CD4-positive, alpha-beta T cell treated with Interleukin-12 subunit alpha and Interleukin-12 subunit beta, for 1 hour (primary cell): ENCODE results near the gene LPIN2.
"Not testable (repeated sequence)": the region's sequence is repeated elsewhere in the genome, so short reads cannot be mapped to it uniquely, and the experiment has no call there.

Source experiments
- DNase-seq: peaks from one replicate; pipeline ENCODE4 v3.0.0-alpha.2; 2020

The LPIN2 gene

DNA sequence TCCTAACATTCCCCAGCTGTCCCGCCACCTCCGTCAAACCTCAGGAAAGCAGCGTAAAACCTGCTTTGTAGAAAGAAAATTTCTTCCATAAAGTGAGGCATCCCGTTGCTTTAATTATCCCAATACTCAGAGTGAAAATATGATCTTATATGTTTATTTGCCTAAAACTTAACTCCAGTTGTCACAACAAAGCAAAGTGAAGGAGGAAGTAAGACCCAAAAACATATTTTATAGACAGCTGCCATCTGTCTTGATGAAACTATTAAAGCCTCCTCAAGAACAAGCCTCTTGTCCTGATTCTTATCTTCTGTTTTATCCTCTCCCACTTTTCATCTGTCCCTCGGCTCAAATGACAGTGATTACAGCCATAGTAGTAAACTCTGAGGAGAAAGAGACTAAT lies 28.9 kb upstream of the LPIN2 start:
- no peak for DNase-seq

DNA sequence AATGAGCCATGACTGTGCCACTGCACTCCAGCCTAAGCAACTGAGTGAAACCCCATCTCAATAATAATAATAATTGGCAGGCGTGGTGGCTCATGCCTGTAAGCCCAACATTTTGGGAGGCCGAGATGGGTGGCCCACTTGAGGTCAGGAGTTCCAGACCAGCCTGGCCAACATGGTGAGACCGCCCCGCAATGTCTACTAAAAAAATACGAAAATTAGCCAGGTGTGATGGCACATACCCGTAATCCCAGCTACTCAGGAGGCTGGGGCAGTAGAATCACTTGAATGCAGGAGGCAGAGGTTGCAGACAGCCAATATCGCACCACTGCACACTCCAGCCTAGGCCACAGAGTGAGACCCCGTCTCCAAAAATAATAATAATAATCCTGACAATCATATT lies 27.9 kb upstream of the LPIN2 start:
- DNase-seq: no peak

DNA sequence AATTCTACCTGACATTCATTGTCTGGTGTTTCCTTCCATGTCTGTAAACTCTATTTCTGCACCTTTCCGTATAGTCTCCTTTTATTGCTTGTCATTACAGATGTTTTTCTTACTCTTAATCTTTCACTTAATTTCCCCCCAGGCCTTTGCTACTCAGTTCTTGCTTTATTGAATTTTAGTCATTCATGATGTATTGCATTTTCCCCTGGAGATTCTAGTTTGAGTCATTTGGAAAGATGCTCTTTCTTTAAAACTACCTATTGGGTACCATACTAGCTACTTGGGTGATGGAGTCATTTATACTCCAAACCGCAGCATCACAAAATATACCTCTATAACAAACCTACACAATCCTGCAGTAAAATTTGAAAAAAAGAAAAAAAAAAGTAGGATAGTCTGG lies 27.2 kb upstream of the LPIN2 start:
- no peak for DNase-seq

DNA sequence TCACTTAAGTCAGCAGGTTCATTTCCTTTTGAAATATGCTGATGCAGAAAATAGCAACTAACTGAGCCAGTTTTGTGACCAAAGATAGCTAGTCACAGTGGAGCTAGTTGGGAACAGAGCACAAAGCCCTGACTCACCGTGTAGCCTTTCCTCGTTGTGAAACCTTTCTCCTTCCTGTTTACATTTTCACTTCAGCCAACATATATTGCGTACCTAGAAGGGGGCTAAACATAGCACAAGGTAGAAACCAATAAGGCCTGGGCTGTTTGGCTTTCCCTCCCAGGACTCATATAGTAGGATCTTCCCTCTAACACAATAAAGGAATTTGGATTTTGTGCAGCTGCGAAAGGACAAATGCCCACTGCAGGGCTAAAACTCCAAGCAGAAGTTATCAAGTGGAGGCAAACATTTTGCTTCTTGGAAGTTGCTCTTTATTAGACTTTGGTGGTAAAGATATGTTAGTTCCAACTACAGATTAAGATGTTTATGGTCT lies 24.5 kb upstream of the LPIN2 start:
- peak; percentile 24 for DNase-seq

DNA sequence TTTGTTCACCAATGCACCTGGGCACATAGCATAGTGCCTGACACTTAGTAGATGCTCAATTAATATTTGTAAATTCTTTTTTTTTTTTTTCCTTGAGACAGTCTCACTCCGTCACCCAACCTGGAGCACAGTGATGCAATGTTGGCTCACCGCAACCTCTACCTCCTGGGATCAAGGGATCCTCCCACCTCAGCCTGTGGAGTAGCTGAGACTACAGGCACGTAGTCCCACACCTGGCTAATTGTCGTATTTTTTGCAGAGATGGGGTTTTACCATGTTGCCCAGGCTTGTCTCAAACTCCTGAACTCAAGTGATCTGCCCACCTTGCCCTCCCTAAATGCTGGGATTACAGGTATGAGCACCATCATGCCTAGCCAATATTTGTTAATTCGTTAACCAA lies 23.2 kb upstream of the LPIN2 start:
- DNase-seq: no peak

DNA sequence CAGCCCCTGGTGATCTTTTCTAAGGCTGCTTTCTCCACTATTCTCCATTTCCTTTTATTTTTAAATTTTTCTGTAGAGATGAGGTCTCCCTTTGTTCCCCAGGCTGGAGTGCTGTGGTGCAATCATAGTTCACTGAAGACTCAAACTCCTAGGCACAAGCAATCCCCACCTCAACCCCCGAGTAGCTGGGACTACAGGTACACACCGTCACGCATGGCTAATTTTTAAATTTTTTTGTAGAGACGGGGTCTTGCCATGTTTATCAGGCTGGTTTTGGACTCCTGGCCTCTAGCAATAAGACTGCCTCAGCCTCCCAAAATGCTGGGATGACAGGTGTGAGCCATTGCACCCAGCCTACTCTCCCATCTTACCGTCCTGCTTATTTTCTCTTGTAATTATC lies 22.7 kb upstream of the LPIN2 start:
- DNase-seq: no peak

DNA sequence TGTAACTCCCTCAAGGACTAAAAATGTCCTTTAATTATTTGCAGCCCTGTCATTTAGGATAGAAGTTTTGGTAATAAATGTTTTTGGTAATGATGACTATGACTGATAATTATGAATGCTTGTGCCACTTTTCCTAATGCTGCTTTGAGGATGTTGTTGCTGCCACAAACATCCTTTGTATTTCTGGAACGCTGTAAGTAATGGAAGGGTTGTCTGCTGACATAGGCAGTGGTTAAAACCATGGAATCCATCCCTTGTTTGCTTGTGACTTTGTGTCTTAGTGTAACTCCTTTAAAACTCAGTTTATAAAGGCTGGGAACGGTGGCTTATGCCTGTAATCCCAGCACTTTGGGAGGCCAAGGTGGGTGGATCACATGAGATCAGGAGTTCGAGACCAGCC lies 19.8 kb upstream of the LPIN2 start:
- no peak for DNase-seq

DNA sequence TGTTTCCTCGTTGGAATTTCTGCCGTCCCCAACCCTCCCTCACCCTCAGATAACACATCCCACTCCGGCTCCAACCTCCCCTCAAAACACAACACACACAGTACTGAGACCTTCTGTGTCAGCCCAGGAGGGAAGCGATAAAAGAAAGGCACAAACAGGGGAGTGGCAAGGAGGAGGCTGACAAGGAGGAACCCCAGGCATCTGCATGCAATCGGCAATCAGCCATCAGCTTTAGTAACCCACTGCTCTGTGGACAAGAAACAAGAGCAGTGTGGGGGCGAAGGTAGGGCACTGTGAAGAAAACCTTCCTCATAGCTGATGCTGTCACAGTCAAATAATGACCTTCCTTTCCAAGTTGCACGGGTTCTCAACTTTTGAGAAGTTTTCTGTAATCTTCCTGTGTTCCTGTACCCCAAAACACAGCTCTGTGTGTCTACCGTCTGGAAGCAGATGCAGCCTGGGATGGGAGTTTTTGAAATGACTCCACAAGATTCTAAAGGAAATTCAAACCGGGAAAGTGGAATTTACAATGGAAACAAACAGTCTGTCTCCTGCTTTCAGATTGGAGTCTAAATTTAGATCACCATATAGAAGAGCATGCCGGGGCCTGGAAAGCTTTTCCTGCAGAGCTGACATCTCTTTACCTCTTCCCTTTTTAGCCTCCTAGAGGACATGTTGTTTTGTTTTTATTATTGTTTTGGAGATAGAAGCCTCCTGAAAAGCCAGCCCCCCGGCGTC lies 16.4 kb upstream of the LPIN2 start:
- DNase-seq: no peak

DNA sequence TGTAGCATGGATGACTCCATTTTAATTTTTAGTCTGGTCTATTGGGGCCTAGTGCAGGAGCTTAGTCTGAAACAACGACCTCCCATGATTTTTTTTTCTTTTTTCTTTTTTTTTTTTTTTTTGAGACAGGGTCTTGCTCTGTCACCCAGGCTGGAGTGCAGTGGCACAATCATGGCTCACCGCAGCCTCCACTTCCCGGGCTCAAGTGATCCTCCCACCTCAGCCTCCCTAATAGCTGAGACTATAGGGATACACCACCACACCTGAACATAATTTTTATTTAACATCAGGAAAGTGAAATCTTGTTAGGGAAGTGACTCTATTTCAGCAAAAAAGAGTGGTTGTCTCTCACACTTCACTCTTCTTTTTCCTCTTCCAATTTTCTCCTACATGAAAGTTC lies 15.2 kb upstream of the LPIN2 start:
- DNase-seq: not testable (repeated sequence)

DNA sequence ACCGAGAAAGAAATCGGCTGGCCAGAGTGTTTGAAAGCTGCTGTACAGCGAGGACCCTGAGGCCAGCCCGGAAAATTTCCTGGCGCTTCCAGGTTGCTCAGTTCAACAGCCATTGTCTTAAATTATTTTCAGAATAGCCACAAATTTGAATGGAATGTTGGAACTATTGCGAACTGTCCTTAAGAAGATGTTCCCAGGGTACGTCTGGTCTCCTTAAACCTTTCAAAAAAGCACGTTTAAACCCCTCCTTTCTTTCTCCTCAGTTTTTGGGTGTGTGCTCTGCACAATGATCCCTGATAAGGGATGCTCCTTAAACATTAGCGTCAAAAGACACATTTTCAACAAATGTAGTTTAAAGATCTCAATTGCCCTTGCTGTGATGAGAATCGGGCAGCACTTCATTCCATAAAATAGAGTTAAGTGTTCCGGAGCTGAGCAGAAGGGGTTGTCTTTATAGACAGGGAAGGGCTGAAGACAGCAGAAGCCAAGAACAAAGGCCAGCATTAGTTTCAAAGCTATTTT lies 14.5 kb upstream of the LPIN2 start:
- no peak for DNase-seq

DNA sequence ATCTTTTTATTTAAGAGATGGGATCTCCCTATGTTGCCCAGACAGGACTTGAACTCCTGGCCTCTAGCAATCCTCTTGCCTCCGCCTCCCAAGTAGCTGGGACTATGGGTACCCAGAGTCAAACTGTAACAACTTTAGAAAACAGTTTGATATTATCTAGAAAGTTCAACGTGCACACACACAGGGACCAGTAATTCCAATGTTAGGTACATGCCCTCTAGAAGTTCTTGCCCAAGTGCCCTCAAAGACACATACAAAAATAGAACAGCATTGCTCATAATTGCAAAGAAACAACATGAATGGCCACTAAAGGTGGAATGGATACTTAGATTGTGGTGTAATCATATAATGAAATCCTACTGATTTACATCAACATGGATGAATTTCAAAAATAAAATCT lies 12.6 kb upstream of the LPIN2 start:
- DNase-seq: no peak

DNA sequence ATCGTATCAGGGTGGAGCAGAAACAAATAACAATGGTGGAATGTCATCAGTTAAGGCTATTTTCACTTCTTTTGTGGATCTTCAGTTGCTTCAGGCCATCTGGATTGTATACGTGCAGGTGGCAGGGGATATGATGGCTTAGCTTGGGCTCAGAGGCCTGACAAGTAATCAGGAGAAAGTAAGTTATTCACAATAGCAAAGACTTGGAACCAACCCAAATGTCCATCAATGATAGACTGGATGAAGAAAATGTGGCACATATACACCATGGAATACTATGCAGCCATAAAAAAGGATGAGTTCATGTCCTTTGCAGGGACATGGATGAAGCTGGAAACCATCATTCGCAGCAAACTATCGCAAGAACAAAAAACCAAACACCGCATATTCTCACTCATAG lies 10.7 kb upstream of the LPIN2 start:
- DNase-seq: not testable (repeated sequence)

DNA sequence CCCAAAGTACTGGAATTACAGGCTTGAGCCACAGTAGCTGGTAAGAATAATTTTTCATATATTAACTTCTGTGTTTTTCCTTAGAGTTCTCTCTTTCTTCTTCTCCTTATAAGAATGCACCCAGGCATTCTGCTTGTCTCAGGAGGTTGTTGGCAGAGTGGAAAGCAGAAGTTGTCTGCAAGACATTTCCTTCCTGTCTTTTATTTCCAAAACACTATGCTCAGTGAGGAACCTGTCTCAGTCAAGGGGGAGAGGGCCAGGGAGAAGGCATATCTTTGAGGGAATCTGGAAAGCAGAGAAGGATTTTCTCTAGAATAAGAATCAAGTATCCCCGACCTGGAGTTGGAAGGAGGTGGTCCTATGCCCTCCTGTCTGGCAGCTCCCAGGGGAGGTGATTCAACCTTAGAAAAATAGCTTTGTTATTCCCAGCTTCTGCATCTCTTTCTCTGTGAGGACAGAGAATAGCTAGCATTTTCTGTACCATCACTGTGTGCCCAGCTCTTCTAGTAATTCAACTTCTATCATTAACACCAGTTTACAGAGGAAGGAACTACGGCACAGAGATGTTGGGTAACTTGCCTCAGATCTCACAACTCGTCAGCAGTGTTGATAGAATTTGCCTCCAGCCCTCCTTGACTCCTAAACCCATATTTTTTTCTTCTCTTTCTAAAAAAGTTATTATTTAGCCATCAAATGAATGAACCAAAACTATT lies 3.8 kb upstream of the LPIN2 start:
- DNase-seq: no peak

DNA sequence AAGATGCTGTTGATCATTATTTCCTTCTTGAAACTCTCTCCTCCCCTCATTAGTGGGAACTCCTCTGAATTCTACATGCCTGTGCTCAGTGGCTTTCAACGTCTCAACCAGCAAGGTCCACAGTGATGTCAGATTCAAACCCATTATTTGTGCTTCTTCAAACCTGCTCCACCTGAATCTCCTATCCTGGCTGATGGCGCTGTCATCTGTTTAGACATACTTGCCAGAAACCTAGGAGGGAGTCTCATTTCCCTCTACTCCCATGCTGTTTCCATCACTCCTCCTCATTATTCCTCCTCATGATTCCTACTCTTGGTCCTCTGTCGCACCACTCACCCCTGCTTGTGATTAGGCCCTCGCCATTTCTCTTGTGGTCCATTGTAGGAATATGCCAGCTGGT lies 2.9 kb upstream of the LPIN2 start:
- no peak for DNase-seq

DNA sequence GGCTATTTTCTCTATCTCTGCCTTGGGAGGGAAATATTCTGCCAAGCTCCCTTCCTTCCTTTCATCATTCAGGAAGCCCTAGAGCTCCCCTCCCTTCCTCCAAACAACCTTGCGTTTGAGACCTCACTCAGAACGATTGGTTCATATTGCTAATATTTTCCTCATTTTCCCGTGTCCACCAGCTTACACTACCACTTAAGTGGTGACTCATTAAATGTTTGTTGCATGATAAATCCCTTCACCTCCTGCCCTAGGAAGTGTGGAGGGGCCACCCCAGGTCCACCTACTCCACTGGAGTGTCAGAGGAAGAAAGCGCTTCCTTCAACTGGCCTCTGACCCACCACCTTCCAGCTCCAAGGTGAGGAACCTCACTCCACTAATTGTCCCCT lies 2.3 kb upstream of the LPIN2 start:
- no peak for DNase-seq

DNA sequence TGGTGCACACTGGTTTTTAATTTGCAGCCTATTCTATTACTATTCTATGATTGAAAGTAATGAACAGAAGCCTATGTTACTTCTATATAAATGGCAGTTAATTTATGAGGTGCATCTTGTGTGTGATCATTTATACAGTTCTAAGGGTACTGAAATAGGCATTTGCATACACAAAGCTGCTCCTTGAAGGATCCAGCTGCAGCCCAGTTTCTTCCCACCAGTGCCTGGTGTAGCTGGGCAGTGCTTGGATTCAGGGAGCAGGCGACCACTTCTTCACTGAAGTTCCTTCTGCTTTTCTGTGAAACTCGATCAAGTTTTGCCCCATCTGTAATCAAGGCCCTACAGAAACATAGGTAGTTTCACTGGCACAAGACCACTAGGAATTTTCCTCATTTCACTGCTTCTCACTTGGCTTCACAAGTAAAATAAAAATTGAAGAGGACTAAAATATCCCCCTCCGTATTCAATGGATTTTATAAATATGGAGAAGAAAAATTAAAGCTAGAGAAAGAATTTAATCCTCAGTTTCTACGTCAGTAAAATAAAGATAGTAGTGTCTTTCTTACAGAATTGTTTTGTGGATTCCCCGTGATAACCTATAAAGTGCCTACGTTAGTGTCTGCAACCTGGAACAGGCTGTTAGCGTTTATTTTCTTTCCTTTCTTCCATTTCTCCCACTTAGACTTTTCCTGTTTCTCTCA lies 1.7 kb upstream of the LPIN2 start:
- DNase-seq: no peak

DNA sequence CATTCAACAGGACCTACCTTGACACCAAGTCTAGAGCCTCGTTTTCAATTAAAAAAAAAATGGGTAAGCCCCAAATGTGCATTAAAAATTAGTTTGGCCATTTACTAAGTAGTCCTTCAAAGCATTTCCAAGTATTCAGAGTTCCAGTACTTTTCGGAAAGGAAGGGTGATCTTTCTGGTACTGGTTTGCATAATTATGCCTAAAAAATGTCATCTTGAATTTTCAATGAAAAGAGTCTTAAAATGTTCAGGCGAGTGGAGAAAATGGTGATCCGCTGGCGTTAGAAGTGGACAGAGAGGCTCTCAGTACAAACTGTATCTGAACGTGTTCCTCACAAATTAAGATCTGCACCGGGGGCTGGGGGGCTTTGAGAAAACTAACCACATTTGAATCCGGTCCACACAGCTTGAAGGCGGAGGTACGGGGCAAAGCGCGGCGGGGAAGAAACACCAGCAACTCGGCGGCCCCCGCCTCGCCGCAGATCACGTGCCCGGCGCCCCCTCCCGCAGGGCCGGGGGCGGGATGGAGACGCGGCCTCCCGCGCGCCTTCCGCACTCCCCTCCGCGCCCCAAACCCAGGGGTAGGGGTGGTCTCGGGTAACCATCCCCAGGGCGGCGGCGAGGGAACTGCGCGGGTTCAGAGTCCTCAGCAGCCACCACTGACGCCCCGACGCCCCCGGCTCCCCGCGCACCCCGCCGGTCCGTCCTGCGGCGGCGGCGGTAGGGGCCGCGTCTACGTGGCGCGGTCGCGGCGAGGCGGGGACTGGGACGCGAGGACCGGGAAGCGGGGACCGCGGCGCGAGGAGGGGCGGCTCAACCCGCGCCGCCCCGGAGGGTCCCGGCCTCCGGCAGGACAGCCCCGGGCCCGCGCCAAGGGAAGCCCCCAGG lies 564 bp downstream of the LPIN2 start:
- peak; percentile 64 for DNase-seq

DNA sequence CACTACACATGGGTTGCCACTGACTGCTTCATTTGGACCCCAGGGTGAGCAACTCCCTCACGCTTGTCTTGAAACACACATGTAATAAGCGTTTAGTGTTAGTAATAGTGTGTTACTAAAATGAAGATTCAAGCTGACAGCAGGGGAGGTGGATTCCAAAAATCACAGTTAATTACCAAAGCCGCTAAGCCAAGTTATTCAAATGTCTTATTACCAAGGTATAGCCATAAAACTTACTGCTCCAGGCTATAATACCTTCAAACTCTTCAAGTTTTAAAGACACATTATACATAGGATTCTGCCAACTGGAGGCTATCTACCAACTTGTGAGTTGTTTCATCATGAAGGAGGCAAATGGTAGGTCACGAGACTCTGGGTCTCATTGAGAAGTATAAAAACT lies 2.9 kb downstream of the LPIN2 start:
- no peak for DNase-seq

DNA sequence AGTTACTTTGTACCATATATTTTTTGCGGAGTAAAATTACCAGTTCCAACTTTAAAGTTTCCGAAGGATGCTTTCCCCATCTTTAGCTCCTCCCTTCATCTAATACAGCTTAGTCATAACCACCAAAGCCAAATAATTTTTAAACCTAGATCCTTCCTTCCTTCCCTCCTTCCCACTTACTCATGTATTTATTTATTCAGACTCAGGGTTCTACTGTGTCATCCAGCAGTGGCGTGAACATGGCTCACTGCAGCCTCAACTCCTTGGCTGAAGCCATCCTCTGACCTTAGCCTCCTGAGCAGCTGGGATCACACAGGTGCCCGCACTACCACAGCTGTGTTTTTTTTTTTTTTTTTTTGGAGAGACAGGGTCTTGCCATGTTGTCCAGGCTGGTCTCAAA lies 4.4 kb downstream of the LPIN2 start:
- no peak for DNase-seq

DNA sequence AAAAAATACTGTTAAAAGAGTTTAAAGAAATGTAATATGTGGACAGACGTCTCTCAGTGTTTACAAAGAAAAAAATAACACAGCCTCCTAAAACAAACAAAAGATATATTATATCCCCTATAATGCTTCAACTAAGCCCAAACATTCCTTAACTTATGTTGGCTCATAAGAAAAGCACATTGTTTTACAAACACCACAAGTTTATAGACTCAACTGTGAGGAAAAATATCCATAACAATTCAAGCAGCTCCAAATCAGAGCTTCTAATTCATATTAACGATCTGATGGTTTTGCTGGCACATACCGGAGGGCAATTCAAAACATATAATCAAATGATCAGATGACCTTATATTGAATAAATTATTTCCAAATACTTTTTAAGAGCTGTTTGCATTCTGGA lies 5.5 kb downstream of the LPIN2 start:
- DNase-seq: no peak

DNA sequence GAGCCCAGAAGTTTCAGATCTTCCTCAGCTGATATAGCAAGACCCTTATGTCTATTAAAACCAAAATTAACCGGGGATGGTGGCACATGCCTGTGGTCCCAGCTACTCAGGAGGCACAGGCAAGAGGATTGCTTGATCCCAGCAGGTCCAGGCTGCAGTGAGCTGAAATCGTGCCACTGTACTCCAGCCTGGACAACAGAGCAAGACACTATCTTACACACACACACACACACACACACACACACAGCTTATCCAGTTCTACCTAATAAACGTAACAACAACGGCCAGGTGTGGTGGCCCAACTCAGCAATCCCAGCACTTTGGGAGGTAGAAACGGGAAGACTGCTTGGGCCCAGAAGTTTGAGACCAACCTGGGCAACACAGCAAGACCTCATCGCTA lies 7.5 kb downstream of the LPIN2 start:
- no peak for DNase-seq

DNA sequence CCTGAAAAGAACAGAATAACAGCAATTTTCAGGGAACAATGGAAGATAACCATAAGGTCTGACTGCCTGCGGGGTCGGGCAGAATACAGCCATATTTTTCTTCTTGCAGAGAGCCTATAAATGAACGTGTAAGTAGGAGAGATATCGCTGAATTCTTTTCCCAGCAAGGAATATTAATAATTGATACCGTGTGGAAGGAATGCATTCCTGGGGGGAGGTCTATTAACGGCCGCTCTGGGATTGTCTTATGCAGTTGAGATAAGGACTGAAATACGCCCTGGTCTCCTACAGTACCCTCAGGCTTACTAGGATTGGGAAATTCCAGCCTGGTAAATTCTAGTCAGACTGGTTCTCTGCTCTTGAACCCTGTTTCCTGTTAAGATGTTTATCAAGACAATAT lies 9.2 kb downstream of the LPIN2 start:
- DNase-seq: not testable (repeated sequence)

DNA sequence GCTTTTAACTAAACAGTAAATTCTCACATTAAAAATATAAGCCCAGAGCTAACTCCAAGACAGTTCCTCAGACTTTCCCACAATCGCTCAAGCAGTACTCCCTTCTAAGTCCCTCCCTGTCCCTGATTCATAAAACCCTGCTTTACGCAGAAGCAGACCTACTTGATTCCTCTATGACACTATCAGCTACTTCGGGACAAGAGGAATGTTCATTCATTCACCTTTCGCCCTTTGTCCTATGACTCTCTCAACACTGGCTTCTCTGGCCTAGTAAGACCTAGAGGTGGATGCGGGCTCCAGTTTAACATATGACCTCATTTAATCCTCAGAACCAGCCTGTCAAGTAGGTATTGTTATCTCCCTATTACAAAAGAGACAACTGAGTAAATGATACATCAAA lies 10.2 kb downstream of the LPIN2 start:
- DNase-seq: no peak
